ENCODE data around the gene TSPAN32.
"Not testable (repeated sequence)": the region's sequence is repeated elsewhere in the genome, so short reads cannot be mapped to it uniquely, and the experiment has no call there.

The TSPAN32 gene

GRCh38 chr11:2346014-2346413, 44.2 kb downstream of the TSPAN32 start:
- no peak for DNase-seq

GRCh38 chr11:2346586-2347307, 44.9 kb downstream of the TSPAN32 start:
- no peak for DNase-seq

- no peak for DNase-seq
Observed at GRCh38 chr11:2347308-2347830, 45.6 kb downstream of the TSPAN32 start.

GRCh38 chr11:2348986-2349385, 47.2 kb downstream of the TSPAN32 start:
- no peak for DNase-seq

- no peak for DNase-seq
Observed at GRCh38 chr11:2351701-2352100, 49.9 kb downstream of the TSPAN32 start.

- no peak for DNase-seq
Observed at GRCh38 chr11:2352420-2352819, 50.6 kb downstream of the TSPAN32 start.

- no peak for DNase-seq
Observed at GRCh38 chr11:2355000-2355644, 53.3 kb downstream of the TSPAN32 start.

- DNase-seq = no peak
Observed at GRCh38 chr11:2357246-2357645, 55.4 kb downstream of the TSPAN32 start.

- not testable (repeated sequence) for DNase-seq
Observed at GRCh38 chr11:2357651-2358050, 55.8 kb downstream of the TSPAN32 start.

GRCh38 chr11:2358754-2359442, 57.1 kb downstream of the TSPAN32 start:
- no peak for DNase-seq

GRCh38 chr11:2359557-2359956, 57.7 kb downstream of the TSPAN32 start:
- DNase-seq = no peak

- DNase-seq = no peak
Observed at GRCh38 chr11:2360081-2360642, 58.3 kb downstream of the TSPAN32 start.

- DNase-seq = no peak
Observed at GRCh38 chr11:2361565-2361964, 59.8 kb downstream of the TSPAN32 start.

GRCh38 chr11:2362414-2362813, 60.6 kb downstream of the TSPAN32 start:
- no peak for DNase-seq

GRCh38 chr11:2363130-2363529, 61.3 kb downstream of the TSPAN32 start:
- DNase-seq = no peak

GRCh38 chr11:2363577-2364370, 62.0 kb downstream of the TSPAN32 start:
- DNase-seq = no peak

- DNase-seq = not testable (repeated sequence)
Observed at GRCh38 chr11:2364386-2364785, 62.6 kb downstream of the TSPAN32 start.

- DNase-seq = no peak
Observed at GRCh38 chr11:2365571-2366210, 63.9 kb downstream of the TSPAN32 start.

GRCh38 chr11:2366276-2366675, 64.5 kb downstream of the TSPAN32 start:
- no peak for DNase-seq

- no peak for DNase-seq
Observed at GRCh38 chr11:2366733-2367132, 64.9 kb downstream of the TSPAN32 start.

GRCh38 chr11:2367266-2368160, 65.7 kb downstream of the TSPAN32 start:
- DNase-seq = no peak
